GM21737 (cell line): ENCODE measurements around the gene CAVIN4.

Experiments used
- ATAC-seq: cut with Tn5 transposase; IDR thresholded peaks from one replicate; pipeline ENCODE4 v1.9.1; 2021; ENCODE audit warnings: mild to moderate bottlenecking, moderate library complexity; ENCODE audit not compliant: unreplicated experiment

CAVIN4 gene

GRCh38 chr9:100577776-100578448, at the start of gene CAVIN4:
Gene CAVIN4, plus strand, starts transcription at chr9:100578079. Its CDS starts 65 bp downstream, at chr9:100578144.
- ATAC-seq, result no peak

GRCh38 chr9:100534401-100534800, 43.5 kb upstream of the CAVIN4 start:
- ATAC-seq, result no peak

GRCh38 chr9:100540327-100540726, 37.6 kb upstream of the CAVIN4 start:
- ATAC-seq, result no peak

GRCh38 chr9:100549048-100549447, 28.8 kb upstream of the CAVIN4 start:
- ATAC-seq, result no peak

- no peak for ATAC-seq
These were observed 22.9 kb upstream of the CAVIN4 start for GRCh38 chr9:100554935-100555401.

GRCh38 chr9:100555471-100555870, 22.4 kb upstream of the CAVIN4 start:
- ATAC-seq, result no peak

- no peak for ATAC-seq
These were observed 20.8 kb upstream of the CAVIN4 start for GRCh38 chr9:100557053-100557452.

- no peak for ATAC-seq
These were observed 16.6 kb upstream of the CAVIN4 start for GRCh38 chr9:100561256-100561655.

GRCh38 chr9:100567856-100568255, 10.0 kb upstream of the CAVIN4 start:
- ATAC-seq, result no peak

GRCh38 chr9:100573655-100574260, 4.1 kb upstream of the CAVIN4 start:
- ATAC-seq, result no peak

- ATAC-seq, result no peak
These were observed 2.9 kb upstream of the CAVIN4 start for GRCh38 chr9:100575006-100575405.

- no peak for ATAC-seq
These were observed 2.0 kb upstream of the CAVIN4 start for GRCh38 chr9:100575765-100576386.

- no peak for ATAC-seq
These were observed 731 bp downstream of the CAVIN4 start for GRCh38 chr9:100578610-100579009.

GRCh38 chr9:100579665-100580064, 1.8 kb downstream of the CAVIN4 start:
- ATAC-seq, result no peak

GRCh38 chr9:100580257-100580656, 2.4 kb downstream of the CAVIN4 start:
- ATAC-seq, result no peak

- ATAC-seq, result no peak
These were observed 3.2 kb downstream of the CAVIN4 start for GRCh38 chr9:100581081-100581480.

GRCh38 chr9:100581661-100582060, 3.8 kb downstream of the CAVIN4 start:
- no peak for ATAC-seq

GRCh38 chr9:100583014-100583802, 5.3 kb downstream of the CAVIN4 start:
- no peak for ATAC-seq

GRCh38 chr9:100584951-100585350, 7.1 kb downstream of the CAVIN4 start:
- no peak for ATAC-seq

GRCh38 chr9:100586093-100586492, 8.2 kb downstream of the CAVIN4 start:
- ATAC-seq, result no peak

GRCh38 chr9:100587375-100587774, 9.5 kb downstream of the CAVIN4 start:
- no peak for ATAC-seq
